ENCODE data around the gene FBXL19.
"Not testable (repeated sequence)": the region's sequence is repeated elsewhere in the genome, so short reads cannot be mapped to it uniquely, and the experiment has no call there.

FBXL19 gene

DNA sequence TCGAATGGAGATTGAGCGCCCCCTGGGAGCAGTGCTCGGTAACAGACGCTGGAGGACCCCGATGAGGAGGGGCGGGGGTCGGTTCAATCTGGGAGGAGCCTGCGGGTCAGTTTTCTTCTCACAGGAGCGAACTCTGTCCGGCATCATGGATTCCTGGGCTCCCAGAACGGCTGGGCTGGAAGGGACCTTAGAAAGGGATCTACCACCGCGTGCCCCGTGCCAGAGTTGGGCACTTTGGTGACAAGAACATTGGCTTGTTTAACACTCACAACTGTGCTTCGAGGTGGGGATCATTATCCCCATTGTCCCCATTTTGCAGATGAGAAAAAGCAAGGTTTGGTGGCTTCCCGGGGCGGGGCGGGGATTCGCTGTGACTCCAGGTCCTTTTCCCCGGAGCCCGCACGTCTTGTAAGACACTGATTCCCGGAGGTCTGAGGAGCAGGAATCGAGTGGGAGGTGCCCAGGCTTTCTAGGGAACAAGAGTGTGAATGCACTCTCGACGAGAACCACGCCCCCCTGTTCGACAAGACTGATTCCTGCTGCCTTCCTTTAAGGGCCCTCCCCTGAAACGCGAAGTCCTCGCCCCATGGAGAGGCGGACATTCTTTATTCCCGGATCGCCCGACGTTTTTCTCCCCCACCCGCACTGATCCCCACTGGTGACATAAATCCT is 1.5 kb upstream of the FBXL19 start:
- DNase-seq (ENCODE audit: low read depth, low spot score): no peak

DNA sequence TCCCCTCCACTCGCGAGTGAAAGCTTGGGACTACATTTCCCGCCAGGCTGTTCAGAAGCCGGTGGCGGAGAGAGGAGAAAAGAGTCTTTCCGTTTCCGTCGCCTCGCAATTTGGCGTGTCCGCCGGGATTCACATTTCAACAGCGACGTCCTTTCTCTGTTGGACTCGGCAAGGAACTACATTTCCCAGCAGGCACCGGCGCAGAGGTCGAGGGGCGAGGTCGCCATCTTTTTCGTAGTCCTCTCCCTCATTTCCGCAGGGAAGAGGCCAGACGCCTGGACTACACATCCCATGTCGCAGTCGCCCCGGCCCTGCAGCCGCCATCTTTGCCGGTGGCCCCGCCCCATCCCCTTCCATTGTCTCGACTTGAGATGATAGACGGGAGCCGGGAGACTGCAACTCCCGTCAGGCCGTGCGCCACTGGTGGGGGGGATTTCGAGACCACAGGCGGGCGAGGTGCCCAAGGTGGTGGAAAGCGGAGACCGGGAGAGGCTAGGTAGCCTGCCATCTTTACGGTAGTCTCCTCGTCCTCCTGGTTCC is 882 bp upstream of the FBXL19 start:
- peak; percentile 94 for DNase-seq (ENCODE audit: low read depth, low spot score)

DNA sequence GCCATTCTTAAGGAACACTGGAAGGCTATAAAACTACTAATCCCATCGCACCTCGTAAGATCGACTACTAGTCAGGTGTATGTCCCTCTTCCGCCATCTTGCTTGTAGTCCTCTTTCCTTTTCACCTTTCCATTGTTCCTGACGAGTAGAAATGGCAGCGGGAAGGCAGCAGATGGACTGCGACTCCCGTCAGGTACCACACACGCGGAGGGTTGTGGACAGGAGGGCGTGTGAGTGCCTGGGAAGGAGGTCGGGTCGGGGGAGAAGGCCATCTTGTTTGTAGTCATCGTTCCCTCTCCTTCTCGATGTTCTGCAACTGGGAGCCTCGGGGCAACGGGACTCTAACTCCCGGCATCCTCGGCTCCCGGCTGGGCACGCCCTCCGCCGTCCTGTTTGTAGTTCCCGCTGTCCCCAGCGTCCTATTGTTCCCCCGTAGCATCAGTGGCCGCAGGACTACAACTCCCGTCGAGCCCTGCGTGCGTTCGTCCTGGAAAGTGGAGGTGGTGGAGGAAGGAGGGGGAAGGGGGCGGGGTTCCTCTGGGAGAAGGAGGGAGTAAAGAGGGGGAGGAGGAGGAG is 324 bp upstream of the FBXL19 start:
- peak; percentile 99 for DNase-seq (ENCODE audit: low read depth, low spot score)

DNA sequence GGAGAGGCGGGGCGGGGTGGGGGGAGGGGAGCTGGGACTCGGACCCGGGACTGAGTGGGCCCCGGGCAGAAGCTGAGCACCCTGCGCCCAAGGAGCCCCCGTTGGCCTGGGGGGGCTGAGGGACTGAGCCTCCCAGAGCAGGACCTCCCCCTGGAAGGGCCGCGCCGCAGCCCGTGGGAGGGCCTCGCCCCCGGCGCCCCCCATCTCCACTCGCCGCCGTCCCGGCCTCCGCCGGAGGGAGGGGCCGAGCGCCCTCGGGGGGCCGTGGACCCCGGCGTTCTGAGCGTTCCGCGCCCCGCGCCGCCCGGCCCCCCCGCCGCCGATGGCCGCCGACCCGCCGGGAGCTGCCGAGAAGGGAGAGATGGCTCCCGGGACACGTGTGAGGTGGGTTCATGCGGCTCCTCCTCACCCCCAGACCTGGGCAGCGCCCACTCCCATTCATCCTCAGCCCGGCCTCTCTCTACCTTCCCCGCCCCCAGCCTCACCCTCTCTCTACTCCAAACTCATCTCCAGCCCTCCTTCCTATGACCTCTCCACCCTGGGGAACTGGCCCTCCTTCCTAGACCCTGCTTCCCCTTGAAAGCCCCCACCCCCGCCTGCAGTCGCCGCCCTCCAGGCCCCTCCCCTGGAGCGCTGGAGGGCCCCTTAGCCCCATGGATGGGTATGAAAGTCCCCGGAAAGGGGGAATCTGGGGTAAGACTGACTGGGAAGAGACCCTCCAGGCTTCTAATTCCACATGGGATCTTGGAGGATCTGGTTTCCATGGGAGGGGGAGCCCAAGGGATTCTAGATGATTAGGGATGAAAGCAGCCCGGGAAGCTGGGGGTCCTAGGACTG is 922 bp downstream of the FBXL19 start:
- DNase-seq (ENCODE audit: low read depth, low spot score): no peak

DNA sequence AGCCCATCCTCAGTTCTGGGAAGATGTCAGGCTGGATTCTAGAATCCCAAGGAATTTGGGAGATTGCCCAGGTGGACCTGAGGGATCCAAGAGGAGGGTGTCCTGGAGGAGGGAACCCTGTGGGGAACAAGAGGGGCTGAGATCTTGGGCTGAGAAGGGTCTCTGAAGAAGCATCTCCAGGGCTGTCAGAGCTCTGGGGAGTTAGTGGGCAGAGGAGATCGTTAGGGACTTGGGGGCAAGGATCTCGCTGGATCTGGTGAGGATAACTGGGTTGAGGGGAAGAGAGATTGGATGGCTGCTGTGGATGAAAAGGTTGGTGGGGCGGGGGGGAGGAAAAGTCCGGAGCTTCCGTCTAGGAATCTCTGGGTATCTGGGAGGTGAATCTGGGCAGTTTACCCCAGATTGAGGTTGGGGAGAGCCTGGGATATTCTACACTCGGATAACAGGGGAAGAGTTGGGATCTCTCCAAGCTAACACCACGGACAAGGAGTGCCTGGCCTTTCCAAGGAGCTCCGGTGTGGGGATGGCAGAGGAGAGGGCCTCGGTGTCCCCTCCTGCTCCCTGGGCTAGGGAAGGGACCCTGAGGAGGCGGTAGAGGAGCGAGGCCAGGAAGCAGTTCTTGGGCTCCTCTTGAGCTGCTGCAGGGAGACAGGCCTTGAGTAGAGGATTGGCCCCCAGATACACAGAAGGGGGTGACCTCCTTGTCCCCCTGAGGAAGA is 1.7 kb downstream of the FBXL19 start:
- no peak for DNase-seq (ENCODE audit: low read depth, low spot score)

DNA sequence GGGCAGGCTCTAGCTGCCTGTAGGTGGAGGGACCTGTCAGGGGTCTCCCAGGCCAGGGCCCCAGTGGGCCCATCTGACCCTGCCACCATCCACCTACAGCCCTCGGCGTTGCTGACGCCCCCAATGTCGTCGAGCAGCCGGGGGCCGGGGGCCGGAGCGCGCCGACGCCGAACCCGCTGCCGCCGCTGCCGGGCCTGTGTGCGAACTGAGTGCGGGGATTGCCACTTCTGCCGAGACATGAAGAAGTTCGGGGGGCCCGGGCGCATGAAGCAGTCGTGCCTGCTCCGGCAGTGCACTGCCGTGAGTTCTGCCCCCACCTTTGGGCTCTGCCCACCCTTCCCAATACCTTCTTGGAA is 2.2 kb downstream of the FBXL19 start:
- DNase-seq (ENCODE audit: low read depth, low spot score): no peak

DNA sequence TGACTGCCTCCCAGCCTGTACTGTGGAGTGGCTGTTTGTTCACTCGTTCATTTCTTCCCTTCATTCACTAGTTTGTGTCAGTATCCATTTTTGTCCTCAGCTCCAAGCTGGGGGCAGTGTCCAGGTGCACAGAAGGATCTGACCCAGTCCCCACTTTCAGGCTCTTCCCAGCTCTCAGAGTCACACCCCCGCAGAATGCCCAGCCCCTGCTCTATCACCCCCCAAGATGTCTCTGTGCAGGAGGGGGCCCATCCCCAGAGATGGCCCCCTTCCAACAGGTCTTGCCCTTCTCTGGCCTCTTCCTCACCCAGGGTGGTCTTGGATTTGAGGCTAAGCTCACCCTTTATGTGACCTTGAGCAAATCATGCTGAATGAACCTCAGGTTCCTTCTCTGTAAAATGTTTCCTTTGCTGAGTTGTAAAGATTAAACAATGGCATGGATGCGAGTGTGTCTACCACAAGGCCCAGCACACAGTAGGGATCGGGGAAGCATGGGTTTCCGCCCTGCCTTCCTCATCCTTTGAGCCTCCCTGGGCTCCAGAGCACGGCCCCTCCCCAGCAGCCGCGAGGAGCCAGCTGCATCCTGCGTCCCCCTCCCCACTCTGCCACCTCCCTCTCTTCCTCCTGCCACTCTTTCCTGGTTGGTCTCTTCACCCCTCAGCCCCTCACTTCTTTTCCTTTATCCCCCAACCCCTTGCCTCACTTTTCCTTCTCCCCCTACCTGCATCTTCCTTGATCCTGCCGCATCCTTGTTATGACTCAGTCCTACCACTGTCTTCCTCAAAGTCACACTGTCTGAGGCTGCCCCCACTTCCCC is 2.8 kb downstream of the FBXL19 start:
- no peak for DNase-seq (ENCODE audit: low read depth, low spot score)

DNA sequence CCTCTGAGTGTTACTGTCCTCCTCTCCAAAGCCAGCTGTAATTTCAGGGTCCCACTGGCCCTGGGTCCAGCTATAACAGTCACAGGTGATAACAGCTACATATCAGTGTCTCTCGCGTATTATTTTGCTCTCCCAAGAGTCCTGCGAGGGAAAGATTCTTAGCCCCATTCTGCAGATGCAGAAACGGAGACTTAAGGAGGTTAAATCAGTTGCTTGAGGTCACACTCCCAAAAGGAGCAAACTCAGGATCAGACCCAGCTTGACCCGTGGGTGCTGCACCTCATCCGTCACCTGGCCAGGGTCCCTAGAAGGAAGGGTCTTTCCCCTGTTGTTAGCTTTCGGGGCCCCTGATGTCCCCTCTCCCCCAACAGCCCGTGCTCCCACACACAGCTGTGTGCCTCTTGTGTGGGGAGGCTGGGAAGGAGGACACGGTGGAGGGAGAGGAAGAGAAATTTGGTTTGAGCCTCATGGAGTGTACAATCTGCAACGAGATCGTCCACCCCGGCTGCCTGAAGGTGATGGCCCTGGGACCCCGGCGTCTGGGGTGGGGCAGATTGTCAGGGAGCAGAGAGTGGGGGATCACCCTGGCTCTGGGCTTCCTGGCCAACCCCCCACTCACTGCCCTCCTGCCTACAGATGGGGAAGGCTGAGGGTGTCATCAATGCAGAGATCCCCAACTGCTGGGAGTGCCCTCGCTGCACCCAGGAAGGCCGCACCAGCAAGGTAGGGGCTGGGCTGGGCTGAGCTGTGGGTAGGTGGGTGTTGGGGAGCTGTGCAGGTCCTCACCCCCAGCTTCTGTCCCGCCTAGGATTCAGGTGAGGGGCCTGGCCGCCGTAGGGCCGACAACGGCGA is 3.8 kb downstream of the FBXL19 start:
- DNase-seq (ENCODE audit: low read depth, low spot score): no peak

DNA sequence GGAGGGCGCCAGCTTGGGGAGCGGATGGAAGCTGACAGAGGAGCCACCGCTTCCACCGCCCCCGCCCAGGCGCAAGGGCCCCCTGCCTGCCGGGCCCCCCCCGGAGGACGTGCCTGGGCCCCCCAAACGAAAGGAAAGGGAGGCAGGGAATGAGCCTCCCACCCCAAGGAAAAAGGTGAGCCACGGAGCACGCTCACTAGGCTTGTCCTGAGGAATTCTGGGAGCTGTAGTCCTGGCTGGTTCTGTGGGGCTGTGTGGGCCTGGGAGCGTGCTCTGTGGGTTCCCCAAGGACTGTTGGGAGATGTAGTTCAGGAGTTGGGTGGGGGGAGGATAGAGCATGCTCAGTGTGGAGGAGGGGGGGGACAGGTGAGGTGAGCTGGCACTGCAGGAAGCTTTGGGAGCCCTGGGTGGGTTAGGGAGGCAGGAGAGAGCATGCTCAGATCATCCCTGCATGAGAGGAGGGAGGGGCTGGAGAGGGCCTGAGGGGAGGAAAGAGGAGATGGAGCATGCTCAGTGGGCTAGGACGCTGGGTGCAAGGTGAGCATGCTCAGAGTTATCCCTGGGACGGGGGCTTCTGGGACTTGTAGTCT is 4.5 kb downstream of the FBXL19 start:
- DNase-seq (ENCODE audit: low read depth, low spot score): no peak

DNA sequence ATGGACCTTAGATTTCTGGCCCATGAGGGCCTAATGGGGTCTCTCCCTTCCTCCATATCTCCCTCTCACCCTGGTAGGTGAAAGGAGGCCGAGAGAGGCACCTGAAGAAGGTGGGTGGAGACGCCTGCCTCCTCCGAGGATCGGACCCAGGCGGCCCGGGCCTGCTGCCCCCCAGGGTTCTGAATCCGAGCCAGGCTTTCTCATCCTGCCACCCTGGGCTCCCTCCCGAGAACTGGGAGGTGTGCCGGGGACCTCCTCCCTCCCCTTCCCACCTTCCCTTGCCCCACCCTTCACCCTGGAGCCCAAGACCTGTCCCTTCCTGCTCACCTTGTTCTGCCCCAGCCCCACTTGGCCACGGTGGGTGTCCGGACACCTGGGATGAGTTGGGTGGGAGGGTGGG is 5.0 kb downstream of the FBXL19 start:
- DNase-seq (ENCODE audit: low read depth, low spot score): no peak

DNA sequence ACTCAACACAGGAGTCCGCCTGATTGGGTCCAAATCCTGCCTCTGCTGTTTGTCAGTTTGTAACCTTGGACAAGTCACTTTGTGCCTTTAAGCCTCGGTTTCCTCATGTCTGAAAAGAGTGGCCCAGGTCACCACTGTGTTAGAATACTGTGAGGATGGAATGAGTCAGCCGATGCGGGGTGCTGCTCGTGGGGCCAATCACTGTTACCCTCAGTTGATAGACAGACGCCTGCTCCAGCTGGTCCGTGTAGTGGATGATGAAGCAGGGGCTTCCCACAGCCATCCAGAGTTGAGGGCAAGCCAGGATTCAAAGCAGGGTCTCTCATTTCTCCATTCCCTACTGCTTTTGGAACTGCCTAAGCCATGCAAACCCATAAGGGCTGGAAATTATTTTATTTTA is 5.8 kb downstream of the FBXL19 start:
- DNase-seq (ENCODE audit: low read depth, low spot score): no peak

DNA sequence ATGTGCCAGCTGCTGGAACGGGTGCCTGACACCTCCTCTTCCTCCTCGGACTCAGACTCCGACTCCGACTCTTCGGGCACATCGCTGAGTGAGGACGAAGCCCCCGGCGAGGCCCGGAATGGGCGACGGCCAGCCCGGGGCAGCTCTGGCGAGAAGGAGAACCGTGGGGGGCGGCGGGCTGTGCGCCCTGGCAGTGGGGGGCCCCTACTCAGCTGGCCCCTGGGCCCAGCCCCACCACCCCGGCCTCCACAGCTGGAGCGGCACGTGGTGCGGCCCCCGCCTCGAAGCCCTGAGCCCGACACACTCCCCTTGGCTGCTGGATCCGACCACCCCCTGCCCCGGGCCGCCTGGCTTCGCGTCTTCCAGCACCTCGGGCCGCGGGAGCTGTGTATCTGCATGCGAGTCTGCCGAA is 6.8 kb downstream of the FBXL19 start:
- DNase-seq (ENCODE audit: low read depth, low spot score): no peak

DNA sequence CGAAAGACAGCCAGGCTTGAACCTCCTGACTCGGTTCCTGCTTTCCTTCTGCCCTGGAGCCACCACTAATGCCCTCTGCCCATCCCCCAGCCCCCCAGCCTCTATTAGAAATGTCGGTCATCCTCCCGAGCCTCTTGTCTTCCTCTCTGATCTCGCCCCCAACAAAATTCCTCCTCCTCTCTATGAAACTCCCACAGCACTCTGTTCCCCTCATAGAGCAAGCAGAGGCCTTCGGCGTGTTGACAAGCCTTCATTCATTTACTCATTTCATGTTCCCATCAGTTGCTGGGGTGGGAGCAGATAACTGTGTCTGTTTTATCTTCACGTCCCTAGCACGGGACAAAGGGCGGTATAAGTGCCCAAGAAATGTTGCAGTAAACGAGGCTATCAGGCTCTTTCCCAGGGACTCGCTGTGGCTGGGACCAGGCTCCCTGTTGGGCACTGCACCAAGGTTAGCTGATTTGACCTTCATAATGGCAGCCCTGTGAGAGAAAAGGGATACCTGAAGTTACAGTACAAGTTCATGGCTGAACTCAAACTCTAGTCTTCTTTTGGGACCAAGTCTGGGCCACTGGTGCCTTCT is 7.8 kb downstream of the FBXL19 start:
- no peak for DNase-seq (ENCODE audit: low read depth, low spot score)

DNA sequence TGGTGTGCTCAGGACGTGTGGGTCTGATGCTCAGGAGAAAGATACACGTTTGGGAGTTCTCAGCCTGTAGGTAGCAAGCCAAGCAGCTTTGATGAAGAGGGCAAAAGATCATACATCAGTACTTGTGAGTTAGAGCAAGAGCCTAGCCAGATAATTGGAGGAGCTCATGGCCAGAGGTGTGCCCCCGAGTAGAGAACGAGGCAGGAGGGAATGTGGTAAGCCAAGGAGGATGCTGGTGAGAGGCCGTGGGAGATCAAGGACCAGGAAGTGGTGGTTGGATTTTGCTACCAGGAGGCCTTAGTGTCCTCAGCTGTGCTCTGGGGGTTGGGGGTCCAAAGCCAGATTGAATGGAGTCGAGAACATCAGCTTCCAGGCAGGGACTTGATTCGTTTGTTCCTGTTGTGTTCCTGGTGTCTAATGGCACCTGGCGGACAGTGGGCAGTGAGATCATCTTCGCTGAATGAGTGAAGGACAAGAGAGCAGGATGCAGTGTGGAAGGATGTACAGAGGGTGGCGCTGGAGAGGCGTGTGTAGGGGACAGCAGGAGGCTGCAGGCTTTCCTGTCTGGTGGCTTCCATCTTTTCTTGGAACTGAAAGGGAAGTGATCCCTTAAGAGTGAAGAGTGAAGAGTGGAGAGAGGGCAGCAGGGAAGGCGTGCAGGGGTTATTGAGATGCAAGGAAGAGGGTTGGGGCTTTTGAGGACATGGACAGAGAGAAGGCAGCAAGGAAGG is 11.6 kb downstream of the FBXL19 start:
- no peak for DNase-seq (ENCODE audit: low read depth, low spot score)

DNA sequence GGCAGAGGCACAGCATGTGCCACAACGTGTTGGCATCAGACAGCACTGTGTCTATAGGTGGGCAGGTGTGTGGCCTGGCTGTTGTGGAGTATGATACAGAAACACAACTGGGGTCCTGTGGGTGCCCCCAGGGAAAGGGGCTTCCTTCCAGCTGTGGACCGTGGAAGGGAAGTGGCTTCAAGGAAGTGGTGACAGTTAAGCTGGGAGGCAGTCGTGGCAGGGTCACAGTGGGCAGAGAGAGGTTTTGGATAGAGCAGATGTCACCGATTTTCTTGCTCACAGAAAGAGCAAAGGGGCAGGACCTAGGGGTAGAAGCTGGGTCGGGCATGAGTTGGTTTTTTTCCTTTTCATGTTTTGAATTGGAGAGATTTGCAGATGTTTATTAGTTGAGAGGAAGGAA is 14.3 kb downstream of the FBXL19 start:
- no peak for DNase-seq (ENCODE audit: low read depth, low spot score)

DNA sequence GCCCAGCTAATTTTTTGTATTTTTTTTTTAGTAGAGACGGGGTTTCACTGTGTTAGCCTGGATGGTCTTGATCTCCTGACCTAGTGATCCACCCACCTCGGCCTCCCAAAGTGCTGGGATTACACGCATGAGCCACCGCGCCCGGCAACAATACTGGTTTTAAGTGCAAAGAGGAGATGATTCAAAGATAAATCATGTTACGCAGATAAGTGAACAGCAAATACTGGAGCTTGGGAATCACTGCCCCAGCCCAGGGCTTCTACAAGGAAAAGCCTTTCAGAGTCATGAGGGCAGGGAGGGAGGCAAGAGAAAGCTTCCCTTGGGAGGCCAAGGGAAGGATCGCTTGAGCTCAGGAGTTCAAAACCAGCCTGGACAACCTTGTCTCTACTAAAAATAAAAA is 16.2 kb downstream of the FBXL19 start:
- DNase-seq (ENCODE audit: low read depth, low spot score): not testable (repeated sequence)

DNA sequence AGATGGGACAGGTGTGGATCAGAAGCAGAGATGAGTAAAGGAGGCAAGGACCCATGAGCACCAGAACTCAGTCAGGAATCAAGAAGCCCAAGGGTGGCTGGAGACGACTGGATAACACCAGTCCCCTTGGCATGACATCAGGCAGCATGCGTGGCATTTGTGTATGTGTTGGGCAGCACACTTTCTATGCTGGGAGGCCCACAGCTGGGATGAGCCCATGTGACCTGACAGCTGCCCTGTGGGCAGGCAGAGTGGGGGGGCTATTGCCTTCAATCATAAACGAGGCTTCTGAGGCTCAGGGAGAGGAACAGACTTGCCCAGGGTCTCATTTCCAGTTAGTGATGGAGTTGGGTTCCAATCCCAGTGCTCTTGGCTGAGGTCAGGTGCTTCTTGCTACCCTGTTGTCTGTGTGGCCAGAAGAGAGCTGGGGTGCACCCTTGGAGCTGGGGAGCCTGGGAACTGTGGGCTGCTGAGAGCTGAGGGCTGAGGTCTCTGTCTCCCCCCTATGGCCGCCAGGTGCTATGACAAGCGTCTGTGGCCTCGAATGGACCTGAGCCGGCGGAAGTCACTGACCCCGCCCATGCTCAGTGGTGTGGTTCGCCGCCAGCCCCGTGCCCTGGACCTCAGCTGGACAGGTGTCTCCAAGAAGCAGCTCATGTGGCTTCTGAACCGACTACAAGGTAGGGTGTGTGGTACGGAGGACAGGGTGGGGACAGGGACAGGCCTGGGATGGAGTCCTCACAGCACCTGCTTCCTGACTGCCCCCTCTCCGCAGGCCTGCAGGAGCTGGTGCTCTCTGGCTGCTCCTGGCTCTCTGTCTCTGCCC is 18.4 kb downstream of the FBXL19 start:
- no peak for DNase-seq (ENCODE audit: low read depth, low spot score)

DNA sequence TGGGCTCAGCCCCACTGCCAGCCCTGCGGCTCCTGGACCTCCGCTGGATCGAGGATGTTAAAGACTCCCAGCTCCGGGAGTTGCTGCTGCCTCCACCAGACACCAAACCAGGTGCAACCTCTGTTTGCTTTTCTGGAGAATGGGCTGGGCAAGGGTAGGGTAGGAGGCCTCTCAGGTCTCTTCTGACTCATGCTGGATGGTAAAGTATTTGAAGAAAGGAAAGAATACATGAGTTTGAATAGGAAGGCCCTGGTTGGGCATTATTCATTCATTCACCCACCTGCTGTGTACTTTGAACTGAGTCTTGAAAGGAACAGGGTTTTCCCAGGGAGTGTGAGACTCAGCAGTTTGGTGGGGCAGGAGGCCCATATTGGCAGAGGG is 19.0 kb downstream of the FBXL19 start:
- DNase-seq (ENCODE audit: low read depth, low spot score): no peak
